HepG2 (cell line): ENCODE data around the gene WDR76.

Experiments used
- CTCF ChIP-seq: sonication (generic); formaldehyde crosslinking; IDR thresholded peaks from 2 replicates; pipeline ENCODE4 v1.5.0; 2020; ENCODE audit warnings: mild to moderate bottlenecking, missing genetic modification reagents, moderate library complexity
- GRHL1 ChIP-seq: sonication (generic); formaldehyde crosslinking; conservative IDR thresholded peaks from 2 replicates; pipeline ENCODE4 v1.8.0; 2022; ENCODE audit warnings: missing genetic modification reagents
- MAFK ChIP-seq, 2 experiments: IDR thresholded peaks in 1 of 2; conservative IDR thresholded peaks in 1 of 2; 2 replicates each; pipeline ENCODE4 v1.6.1; 2011; ENCODE audit warnings: improper control_type of control experiment in 2 of 2, low read length in 2 of 2
- SIN3B ChIP-seq: fragments of 150-350 bp; IDR thresholded peaks from 2 replicates; pipeline ENCODE4 v1.6.1; 2014; ENCODE audit warnings: low read length
- YY1 ChIP-seq: IDR thresholded peaks from 2 replicates; pipeline ENCODE4 v1.6.1; 2011; ENCODE audit warnings: low read length, low read depth, moderate library complexity, mild to moderate bottlenecking; ENCODE audit not compliant: insufficient read depth, insufficient replicate concordance
- ZBTB46 ChIP-seq: sonication (generic); formaldehyde crosslinking; IDR thresholded peaks from 2 replicates; pipeline ENCODE4 v1.4.0; 2020; ENCODE audit warnings: mild to moderate bottlenecking, missing genetic modification reagents, borderline replicate concordance
- ZNF549 ChIP-seq: sonication (generic); formaldehyde crosslinking; IDR thresholded peaks from 2 replicates; pipeline ENCODE4 v1.5.0; 2020; ENCODE audit warnings: missing genetic modification reagents

GRCh38 chr15:43854801-43855200 is 28.0 kb downstream of the WDR76 start:
- no peak for TF ChIP-seq YY1
- no peak for TF ChIP-seq SIN3B
- TF ChIP-seq CTCF (CRISPR knock-in tag): no peak
- no peak for TF ChIP-seq GRHL1 (CRISPR knock-in tag)
- no peak for TF ChIP-seq ZNF549 (CRISPR knock-in tag)
- TF ChIP-seq MAFK (conservative IDR thresholded peaks at IDR 0.05 in 1 of 2, IDR thresholded peaks at IDR 0.05 in 1 of 2; ENCODE audit: low read length in 2 of 2): no peak
- no peak for TF ChIP-seq ZBTB46 (CRISPR knock-in tag)
